WTC11 (cell line): ENCODE results near the gene KIF3C. TPM values are rescaled to one million over a fixed set of nuclear protein-coding genes. Genes with fewer than 3 reads are reported as not detected.
A peak's percentile ranks its signal among the peaks of the same experiment; 100 is the strongest.
"Not testable (repeated sequence)": the region's sequence is repeated elsewhere in the genome, so short reads cannot be mapped to it uniquely, and the experiment has no call there.

ENCODE experiments used
- ATAC-seq: fragments of 200-7000 bp; cut with Tn5 transposase; 2 replicates; pipeline ENCODE4 v1.10.0; 2021; ENCODE audit warnings: mild to moderate bottlenecking, moderate library complexity
- Bru-seq: library from RNA; stranded (reverse); fragments of 400-500 nt; gene quantifications from one replicate; lab custom pipeline; 2021; lab: Mats Ljungman, UMichigan
- CTCF ChIA-PET: fragments of 300-600 bp; sonication (Branson Sonifier 250); formaldehyde crosslinking; loops from one replicate; lab custom pipeline; 2021; ENCODE audit warnings: antibody characterized with exemption; lab: Charles Lee
- POLR2A ChIA-PET: fragments of 350-600 bp; sonication (Branson Sonifier 250); formaldehyde crosslinking; loops from one replicate; lab custom pipeline; 2021; ENCODE audit warnings: antibody characterized with exemption; lab: Charles Lee
- DNase-seq: peaks from one replicate; pipeline ENCODE4 v3.0.0; 2021; ENCODE audit warnings: low spot score
- H3K27ac Mint-ChIP-seq: 2 replicates; pipeline ENCODE4 v1.8.0; 2021; ENCODE audit warnings: mixed read lengths
- H3K27me3 Mint-ChIP-seq: 2 replicates; pipeline ENCODE4 v1.8.0; 2021; ENCODE audit warnings: low read depth, mild to moderate bottlenecking, moderate library complexity, mixed read lengths
- H3K36me3 Mint-ChIP-seq: 2 replicates; pipeline ENCODE4 v1.8.0; 2021; ENCODE audit warnings: mixed read lengths
- H3K4me1 Mint-ChIP-seq: 2 replicates; pipeline ENCODE4 v1.8.0; 2022; ENCODE audit warnings: mixed read lengths
- H3K4me3 Mint-ChIP-seq: 2 replicates; pipeline ENCODE4 v1.8.0; 2021; ENCODE audit warnings: mild to moderate bottlenecking, moderate library complexity, mixed read lengths
- H3K9me3 Mint-ChIP-seq: 2 replicates; pipeline ENCODE4 v1.8.0; 2021; ENCODE audit warnings: mixed read lengths
- CBFB ChIP-seq: sonication (generic); formaldehyde crosslinking; IDR thresholded peaks from 2 replicates; pipeline ENCODE4 v1.8.1; 2022; ENCODE audit warnings: mild to moderate bottlenecking, low read depth, missing genetic modification reagents
- ELF4 ChIP-seq: sonication (generic); formaldehyde crosslinking; IDR thresholded peaks from 2 replicates; pipeline ENCODE4 v1.8.1; 2022; ENCODE audit warnings: low read depth, mild to moderate bottlenecking, moderate library complexity, missing genetic modification reagents
- FOXK1 ChIP-seq: sonication (generic); formaldehyde crosslinking; IDR thresholded peaks from 2 replicates; pipeline ENCODE4 v1.8.0; 2022; ENCODE audit warnings: mild to moderate bottlenecking, moderate library complexity, missing genetic modification reagents
- GABPB1 ChIP-seq: sonication (generic); formaldehyde crosslinking; IDR thresholded peaks from 2 replicates; pipeline ENCODE4 v1.8.1; 2023; ENCODE audit warnings: mild to moderate bottlenecking, missing genetic modification reagents
- JAZF1 ChIP-seq: fragments of 250-450 bp; sonication (Bioruptor Pico); IDR thresholded peaks from 2 replicates; pipeline ENCODE4 v1.9.0; 2021; ENCODE audit warnings: moderate library complexity, mild to moderate bottlenecking, inconsistent platforms
- KAT7 ChIP-seq: sonication (generic); formaldehyde crosslinking; IDR thresholded peaks from 2 replicates; pipeline ENCODE4 v1.8.1; 2023; ENCODE audit warnings: missing genetic modification reagents, mild to moderate bottlenecking, borderline replicate concordance
- NFYB ChIP-seq: sonication (generic); formaldehyde crosslinking; conservative IDR thresholded peaks from 2 replicates; pipeline ENCODE4 v1.8.0; 2022; ENCODE audit warnings: low read depth, missing genetic modification reagents
- OVOL2 ChIP-seq: fragments of 250-450 bp; sonication (Bioruptor Pico); IDR thresholded peaks from 2 replicates; pipeline ENCODE4 v1.9.0; 2021; ENCODE audit warnings: mild to moderate bottlenecking, borderline replicate concordance
- SP1 ChIP-seq: sonication (generic); formaldehyde crosslinking; conservative IDR thresholded peaks from 2 replicates; pipeline ENCODE4 v1.8.1; 2022; ENCODE audit warnings: missing genetic modification reagents
- ZNF219 ChIP-seq: sonication (generic); formaldehyde crosslinking; IDR thresholded peaks from 2 replicates; pipeline ENCODE4 v1.8.0; 2023; ENCODE audit warnings: missing genetic modification reagents, mild to moderate bottlenecking, borderline replicate concordance
- long read RNA-seq, 3 experiments: library from RNA in 1 of 3; library from capped mRNA in 1 of 3; library from polyadenylated mRNA in 1 of 3; unstranded in 2 of 3; stranded (forward) in 1 of 3; transcript quantifications; one replicate each; pipeline ENCODE4 v2.0.0, GENCODE V29; 2021
- total RNA-seq: library from RNA; stranded (reverse); gene quantifications from 3 replicates; pipeline ENCODE4 v1.2.3, GENCODE V29; 2021
- TF ChIP-seq, protein P1 (sequence below): sonication (generic); formaldehyde crosslinking; IDR thresholded peaks from 2 replicates; pipeline ENCODE4 v1.8.1; 2023; ENCODE audit warnings: mild to moderate bottlenecking, moderate library complexity, missing genetic modification reagents
- TF ChIP-seq, protein P2 (sequence below): sonication (generic); formaldehyde crosslinking; IDR thresholded peaks from 2 replicates; pipeline ENCODE4 v1.8.1; 2022; ENCODE audit warnings: missing genetic modification reagents, borderline replicate concordance
- TF ChIP-seq, protein P3 (sequence below): fragments of 250-450 bp; sonication (Bioruptor Pico); IDR thresholded peaks from 2 replicates; pipeline ENCODE4 v1.9.0; 2021; ENCODE audit warnings: mild to moderate bottlenecking, borderline replicate concordance
- TF ChIP-seq, protein P4 (sequence below): fragments of 250-450 bp; sonication (Bioruptor Pico); IDR thresholded peaks from 2 replicates; pipeline ENCODE4 v1.8.0; 2021; ENCODE audit warnings: mild to moderate bottlenecking

The KIF3C gene
- total RNA-seq (48.1 to 60.1 TPM (median 55.8 TPM) in 3 replicates), Bru-seq, nascent RNA (percentile 65 among the genes with signal in this experiment)
- long read RNA-seq, experiment 1, full-length matches to known transcripts: 111 of 169 reads
- long read RNA-seq, experiment 1, partial matches to known transcripts: 15 of 169 reads
- long read RNA-seq, experiment 1, other reads (novel, unspliced or antisense): 43 of 169 reads
- long read RNA-seq, experiment 2, full-length matches to known transcripts: 12 of 66 reads
- long read RNA-seq, experiment 2, partial matches to known transcripts: 14 of 66 reads
- long read RNA-seq, experiment 2, other reads (novel, unspliced or antisense): 40 of 66 reads
- long read RNA-seq, experiment 3, full-length matches to known transcripts: 2 of 6 reads
- long read RNA-seq, experiment 3, partial matches to known transcripts: 0 of 6 reads
- long read RNA-seq, experiment 3, other reads (novel, unspliced or antisense): 4 of 6 reads

DNA sequence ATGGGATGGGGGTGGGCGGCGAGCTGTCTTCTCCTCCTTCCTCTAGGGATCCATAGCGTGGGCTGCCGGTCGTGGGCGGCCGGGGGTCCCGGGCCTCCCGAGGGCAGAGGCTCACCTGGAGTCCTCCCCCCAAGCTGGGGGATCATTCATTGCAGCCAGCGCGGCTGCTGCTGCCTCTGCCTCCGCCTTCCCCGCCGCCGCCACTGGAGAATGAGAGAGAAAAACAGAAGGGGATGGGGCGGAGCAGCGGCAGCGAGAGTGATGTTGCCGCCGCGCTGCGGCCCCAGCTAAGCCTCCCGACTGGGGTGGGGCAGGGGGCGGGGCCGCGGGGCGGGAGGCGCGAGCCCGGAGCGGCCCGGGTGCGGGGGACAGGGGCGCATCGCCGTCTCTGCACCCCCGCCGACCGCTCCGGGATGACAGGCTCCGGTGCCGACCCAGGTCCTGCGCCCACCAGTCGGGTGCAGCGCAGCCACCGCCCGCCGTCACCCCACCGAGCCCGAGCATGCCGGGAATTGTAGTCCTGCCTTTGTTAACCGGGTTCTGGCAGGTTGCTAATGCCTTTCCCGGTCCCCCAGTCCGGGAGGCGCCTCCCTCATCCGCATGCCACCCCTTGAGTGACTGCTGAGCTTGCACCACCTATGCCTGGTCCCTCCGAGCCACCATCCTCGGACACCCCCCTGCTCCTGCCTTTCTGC is at the start of gene KIF3C:
Gene KIF3C, minus strand, starts transcription at position 225 of the 695 bp plus-strand sequence. CDS start 580 bp downstream, outside the sequence.
- H3K4me3 Mint-ChIP-seq: peak within 1 kb of the TSS; percentile 85
- H3K27me3 Mint-ChIP-seq: no peaks in the 10 kb centered on the region; the same call in 1 of the 2 replicates
- ChIA-PET CTCF (interaction anchor here (0.7 to 3.3 kb wide), 8 partner anchors 8 to 620 kb away, joined by 3 to 17 read pairs (median 4); partner anchors contain the start of genes HADHA and HADHB), POLR2A (interaction anchor here (0.6 to 2.0 kb wide), 4 partner anchors 51 to 130 kb away, joined by 3 to 11 read pairs (median 4); partner anchors contain the start of gene RAB10)
- peak within 1 kb of the TSS; percentile 95 for H3K27ac Mint-ChIP-seq
- H3K9me3 Mint-ChIP-seq: no peaks in the 10 kb centered on the region
- peaks cover 12% of the 10 kb centered on the region for H3K36me3 Mint-ChIP-seq
- no peak for TF ChIP-seq ZNF219 (CRISPR knock-in tag)
- TF ChIP-seq, protein P1, sequence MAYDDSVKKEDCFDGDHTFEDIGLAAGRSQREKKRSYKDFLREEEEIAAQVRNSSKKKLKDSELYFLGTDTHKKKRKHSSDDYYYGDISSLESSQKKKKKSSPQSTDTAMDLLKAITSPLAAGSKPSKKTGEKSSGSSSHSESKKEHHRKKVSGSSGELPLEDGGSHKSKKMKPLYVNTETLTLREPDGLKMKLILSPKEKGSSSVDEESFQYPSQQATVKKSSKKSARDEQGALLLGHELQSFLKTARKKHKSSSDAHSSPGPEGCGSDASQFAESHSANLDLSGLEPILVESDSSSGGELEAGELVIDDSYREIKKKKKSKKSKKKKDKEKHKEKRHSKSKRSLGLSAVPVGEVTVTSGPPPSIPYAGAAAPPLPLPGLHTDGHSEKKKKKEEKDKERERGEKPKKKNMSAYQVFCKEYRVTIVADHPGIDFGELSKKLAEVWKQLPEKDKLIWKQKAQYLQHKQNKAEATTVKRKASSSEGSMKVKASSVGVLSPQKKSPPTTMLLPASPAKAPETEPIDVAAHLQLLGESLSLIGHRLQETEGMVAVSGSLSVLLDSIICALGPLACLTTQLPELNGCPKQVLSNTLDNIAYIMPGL (CRISPR knock-in tag): 0 out of 2 replicates have a peak, but pooled peaks have one; percentile 42
- TF ChIP-seq OVOL2 (CRISPR knock-in tag): no peak
- no peak; the same call in 1 of the 2 replicates for TF ChIP-seq SP1 (CRISPR knock-in tag)
- DNase-seq: peak; percentile 89
- H3K4me1 Mint-ChIP-seq: peaks cover 42% of the 10 kb centered on the region
- ATAC-seq: peak; percentile 82

DNA sequence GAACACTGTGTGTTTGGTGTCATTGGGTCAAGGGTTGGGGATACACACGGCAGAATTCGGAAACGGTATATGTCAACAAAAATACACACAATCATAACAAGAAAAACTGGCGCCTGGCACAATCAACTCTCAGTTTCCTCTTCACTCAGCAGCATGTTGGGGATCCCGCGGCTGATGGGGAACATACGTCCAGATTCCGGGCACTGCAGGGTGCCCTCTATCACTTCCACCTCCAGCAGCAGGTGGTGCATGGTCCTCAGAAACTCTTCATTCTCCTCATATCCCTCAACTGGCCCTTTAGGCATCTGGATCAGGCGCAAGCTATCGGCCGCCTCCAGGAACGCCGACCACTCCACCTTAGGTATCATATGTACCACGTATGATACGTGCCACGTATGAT is 45.8 kb upstream of the KIF3C start:
- H3K27ac Mint-ChIP-seq, POLR2A ChIA-PET, DNase-seq, ATAC-seq, H3K9me3 Mint-ChIP-seq, H3K4me3 Mint-ChIP-seq, H3K36me3 Mint-ChIP-seq, H3K27me3 Mint-ChIP-seq: not testable (repeated sequence)
- H3K4me1 Mint-ChIP-seq: peaks cover 13% of the 10 kb centered on the region
- CTCF ChIA-PET: interaction anchor here (1.1 to 1.6 kb wide), 2 partner anchors 16 to 60 kb away, joined by 3 to 4 read pairs; no protein-coding TSS in a partner anchor

DNA sequence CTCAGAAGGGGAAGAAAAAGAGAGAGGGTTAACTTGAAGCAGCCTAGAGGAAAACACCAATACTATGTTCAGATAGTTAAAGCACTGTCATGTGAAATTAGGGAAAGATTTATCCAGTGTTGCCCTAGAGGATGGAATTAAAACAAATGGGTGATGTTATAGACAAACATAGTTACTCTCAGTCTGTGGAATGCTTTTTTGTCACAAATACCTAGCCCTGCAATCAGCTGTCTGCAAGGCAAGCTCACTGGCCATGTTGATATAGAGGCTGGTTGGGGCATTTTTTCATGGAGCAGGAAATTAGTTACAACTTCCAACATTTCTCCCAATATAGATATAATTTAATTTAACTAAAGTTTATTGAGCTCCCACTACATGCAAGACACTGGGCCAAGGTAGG is 43.2 kb upstream of the KIF3C start:
- no peak for DNase-seq
- Mint-ChIP-seq H3K36me3 (no peaks in the 10 kb centered on the region), H3K27me3 (no peaks in the 10 kb centered on the region), H3K9me3 (no peaks in the 10 kb centered on the region), H3K4me1 (0 out of 2 replicates have a peak, but pooled peaks cover 4% of the 10 kb centered on the region), H3K27ac (no peak overlapping the region), H3K4me3 (no peak overlapping the region)
- ChIA-PET CTCF (interaction anchor here (0.6 to 1.8 kb wide), 3 partner anchors 35 to 857 kb away, joined by 3 to 4 read pairs (median 3); partner anchors contain the start of gene POMC), POLR2A (no interaction called here)
- TF ChIP-seq FOXK1 (CRISPR knock-in tag) (no peak), JAZF1 (no peak), ELF4 (CRISPR knock-in tag) (no peak), CBFB (CRISPR knock-in tag) (no peak)
- TF ChIP-seq, protein P2, sequence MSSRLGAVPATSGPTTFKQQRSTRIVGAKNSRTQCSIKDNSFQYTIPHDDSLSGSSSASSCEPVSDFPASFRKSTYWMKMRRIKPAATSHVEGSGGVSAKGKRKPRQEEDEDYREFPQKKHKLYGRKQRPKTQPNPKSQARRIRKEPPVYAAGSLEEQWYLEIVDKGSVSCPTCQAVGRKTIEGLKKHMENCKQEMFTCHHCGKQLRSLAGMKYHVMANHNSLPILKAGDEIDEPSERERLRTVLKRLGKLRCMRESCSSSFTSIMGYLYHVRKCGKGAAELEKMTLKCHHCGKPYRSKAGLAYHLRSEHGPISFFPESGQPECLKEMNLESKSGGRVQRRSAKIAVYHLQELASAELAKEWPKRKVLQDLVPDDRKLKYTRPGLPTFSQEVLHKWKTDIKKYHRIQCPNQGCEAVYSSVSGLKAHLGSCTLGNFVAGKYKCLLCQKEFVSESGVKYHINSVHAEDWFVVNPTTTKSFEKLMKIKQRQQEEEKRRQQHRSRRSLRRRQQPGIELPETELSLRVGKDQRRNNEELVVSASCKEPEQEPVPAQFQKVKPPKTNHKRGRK (CRISPR knock-in tag): no peak
- no peak for ATAC-seq

DNA sequence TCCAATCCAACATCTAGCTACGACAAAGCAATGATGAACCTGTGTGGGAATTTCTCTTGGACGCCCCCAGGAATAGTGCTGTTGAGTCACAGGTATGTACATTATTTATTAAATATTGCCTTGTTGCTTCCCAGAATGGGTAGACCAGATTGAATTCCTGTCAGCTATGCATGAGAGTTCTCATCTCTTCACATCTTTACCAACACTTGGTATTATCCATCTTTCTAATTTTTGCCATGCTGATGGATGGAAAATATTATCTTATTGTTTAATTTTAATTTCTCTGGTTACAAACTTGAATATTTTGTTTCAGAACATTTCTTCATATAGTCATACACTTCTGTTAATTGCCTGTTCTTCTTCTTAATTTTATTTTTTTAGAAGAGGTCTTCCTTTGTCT is 42.0 kb upstream of the KIF3C start:
- Mint-ChIP-seq H3K4me1 (0 out of 2 replicates have a peak, but pooled peaks cover 4% of the 10 kb centered on the region), H3K27ac (no peak overlapping the region), H3K4me3 (no peak overlapping the region), H3K27me3 (no peaks in the 10 kb centered on the region), H3K9me3 (no peaks in the 10 kb centered on the region), H3K36me3 (no peaks in the 10 kb centered on the region)
- ATAC-seq (no peak), DNase-seq (no peak)
- POLR2A ChIA-PET: no interaction called here
- CTCF ChIA-PET: no interaction called here
- TF ChIP-seq GABPB1: no peak
- TF ChIP-seq SP1 (CRISPR knock-in tag): no peak
- no peak for TF ChIP-seq KAT7 (CRISPR knock-in tag)
- TF ChIP-seq NFYB (CRISPR knock-in tag): no peak
- TF ChIP-seq, protein P3, sequence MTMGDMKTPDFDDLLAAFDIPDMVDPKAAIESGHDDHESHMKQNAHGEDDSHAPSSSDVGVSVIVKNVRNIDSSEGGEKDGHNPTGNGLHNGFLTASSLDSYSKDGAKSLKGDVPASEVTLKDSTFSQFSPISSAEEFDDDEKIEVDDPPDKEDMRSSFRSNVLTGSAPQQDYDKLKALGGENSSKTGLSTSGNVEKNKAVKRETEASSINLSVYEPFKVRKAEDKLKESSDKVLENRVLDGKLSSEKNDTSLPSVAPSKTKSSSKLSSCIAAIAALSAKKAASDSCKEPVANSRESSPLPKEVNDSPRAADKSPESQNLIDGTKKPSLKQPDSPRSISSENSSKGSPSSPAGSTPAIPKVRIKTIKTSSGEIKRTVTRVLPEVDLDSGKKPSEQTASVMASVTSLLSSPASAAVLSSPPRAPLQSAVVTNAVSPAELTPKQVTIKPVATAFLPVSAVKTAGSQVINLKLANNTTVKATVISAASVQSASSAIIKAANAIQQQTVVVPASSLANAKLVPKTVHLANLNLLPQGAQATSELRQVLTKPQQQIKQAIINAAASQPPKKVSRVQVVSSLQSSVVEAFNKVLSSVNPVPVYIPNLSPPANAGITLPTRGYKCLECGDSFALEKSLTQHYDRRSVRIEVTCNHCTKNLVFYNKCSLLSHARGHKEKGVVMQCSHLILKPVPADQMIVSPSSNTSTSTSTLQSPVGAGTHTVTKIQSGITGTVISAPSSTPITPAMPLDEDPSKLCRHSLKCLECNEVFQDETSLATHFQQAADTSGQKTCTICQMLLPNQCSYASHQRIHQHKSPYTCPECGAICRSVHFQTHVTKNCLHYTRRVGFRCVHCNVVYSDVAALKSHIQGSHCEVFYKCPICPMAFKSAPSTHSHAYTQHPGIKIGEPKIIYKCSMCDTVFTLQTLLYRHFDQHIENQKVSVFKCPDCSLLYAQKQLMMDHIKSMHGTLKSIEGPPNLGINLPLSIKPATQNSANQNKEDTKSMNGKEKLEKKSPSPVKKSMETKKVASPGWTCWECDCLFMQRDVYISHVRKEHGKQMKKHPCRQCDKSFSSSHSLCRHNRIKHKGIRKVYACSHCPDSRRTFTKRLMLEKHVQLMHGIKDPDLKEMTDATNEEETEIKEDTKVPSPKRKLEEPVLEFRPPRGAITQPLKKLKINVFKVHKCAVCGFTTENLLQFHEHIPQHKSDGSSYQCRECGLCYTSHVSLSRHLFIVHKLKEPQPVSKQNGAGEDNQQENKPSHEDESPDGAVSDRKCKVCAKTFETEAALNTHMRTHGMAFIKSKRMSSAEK: no peak
- TF ChIP-seq, protein P4, sequence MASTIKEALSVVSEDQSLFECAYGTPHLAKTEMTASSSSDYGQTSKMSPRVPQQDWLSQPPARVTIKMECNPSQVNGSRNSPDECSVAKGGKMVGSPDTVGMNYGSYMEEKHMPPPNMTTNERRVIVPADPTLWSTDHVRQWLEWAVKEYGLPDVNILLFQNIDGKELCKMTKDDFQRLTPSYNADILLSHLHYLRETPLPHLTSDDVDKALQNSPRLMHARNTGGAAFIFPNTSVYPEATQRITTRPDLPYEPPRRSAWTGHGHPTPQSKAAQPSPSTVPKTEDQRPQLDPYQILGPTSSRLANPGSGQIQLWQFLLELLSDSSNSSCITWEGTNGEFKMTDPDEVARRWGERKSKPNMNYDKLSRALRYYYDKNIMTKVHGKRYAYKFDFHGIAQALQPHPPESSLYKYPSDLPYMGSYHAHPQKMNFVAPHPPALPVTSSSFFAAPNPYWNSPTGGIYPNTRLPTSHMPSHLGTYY: no peak
